RPMI8226 (cell line): ENCODE results near the gene ANKRD33.

Experiments
- DNase-seq: peaks from one replicate; pipeline ENCODE4 v3.0.0-alpha.2; 2015

Gene ANKRD33

GRCh38 chr12:51905471-51906429 is 17.8 kb downstream of the ANKRD33 start:
- DNase-seq = no peak

- no peak for DNase-seq
Measured at GRCh38 chr12:51906430-51907082, 18.7 kb downstream of the ANKRD33 start.

GRCh38 chr12:51907083-51907855 is 19.4 kb downstream of the ANKRD33 start, which contains the start of gene ACVRL1:
TSS of gene ACVRL1 (plus strand) at chr12:51907504. CDS start at chr12:51912475, 4,971 bp downstream.
- no peak for DNase-seq

- DNase-seq = no peak
Measured at GRCh38 chr12:51907856-51908425, 20.0 kb downstream of the ANKRD33 start.

GRCh38 chr12:51908876-51909592 is 21.1 kb downstream of the ANKRD33 start:
- DNase-seq = no peak

- DNase-seq = no peak
Measured at GRCh38 chr12:51910168-51910567, 22.3 kb downstream of the ANKRD33 start.

GRCh38 chr12:51910691-51911090 is 22.8 kb downstream of the ANKRD33 start:
- no peak for DNase-seq

GRCh38 chr12:51911307-51911706 is 23.4 kb downstream of the ANKRD33 start:
- DNase-seq = no peak

GRCh38 chr12:51911788-51912711 is 24.1 kb downstream of the ANKRD33 start:
- DNase-seq = no peak

GRCh38 chr12:51913071-51914033 is 25.4 kb downstream of the ANKRD33 start:
- no peak for DNase-seq

GRCh38 chr12:51914034-51914923 is 26.4 kb downstream of the ANKRD33 start:
- no peak for DNase-seq

GRCh38 chr12:51915003-51915625 is 27.2 kb downstream of the ANKRD33 start:
- no peak for DNase-seq

- DNase-seq = no peak
Measured at GRCh38 chr12:51915951-51916350, 28.0 kb downstream of the ANKRD33 start.

GRCh38 chr12:51917041-51917590 is 29.2 kb downstream of the ANKRD33 start:
- no peak for DNase-seq

GRCh38 chr12:51917746-51918453 is 30.0 kb downstream of the ANKRD33 start:
- no peak for DNase-seq

GRCh38 chr12:51920046-51920445 is 32.1 kb downstream of the ANKRD33 start:
- no peak for DNase-seq
